ENCODE measurements around the gene MYO5A.

Gene MYO5A

GRCh38 chr15:52559575-52559974, 30.9 kb upstream of the MYO5A start:
- Histone ChIP-seq H3K4me3 (ENCODE audit: low read depth, low read length) (no peak overlapping the region), H3K36me3 (ENCODE audit: control insufficient read depth in 2 of 2, insufficient read depth in 1 of 2, low read length in 2 of 2) (peaks cover 3 to 17% of the 10 kb centered on the region in 2 experiments; a peak in 1 of 3 replicates), H3K9me3 (ENCODE audit: control insufficient read depth, insufficient read depth, low read depth, low read length) (no peaks in the 10 kb centered on the region), H3K4me1 (ENCODE audit: control insufficient read depth, insufficient read depth, low read length) (peaks cover 19% of the 10 kb centered on the region), H3K27ac (ENCODE audit: extremely low read depth, low read depth, low read length) (no peak overlapping the region)
- ChIA-PET CTCF (interaction anchor here (0.7 kb wide), 1 partner anchor 176 kb away, joined by 3 read pairs; no protein-coding TSS in a partner anchor), POLR2A (no interaction called here)
- TF ChIP-seq EGR2 (tag by site-specific recombination; IDR thresholded peaks at IDR 0.05; ENCODE audit: low read depth) (peak; percentile 37; the same call in 1 of the 2 replicates), ZNF48 (tag by site-specific recombination; IDR thresholded peaks at IDR 0.05) (no peak), ZNF621 (tag by site-specific recombination; IDR thresholded peaks at IDR 0.05) (no peak), ZFHX2 (tag by site-specific recombination; conservative IDR thresholded peaks at IDR 0.05) (peak; percentile 54), SP7 (tag by site-specific recombination; IDR thresholded peaks at IDR 0.05) (peak; percentile 52), ZNF169 (tag by site-specific recombination; IDR thresholded peaks at IDR 0.05) (no peak), ZNF747 (tag by site-specific recombination; IDR thresholded peaks at IDR 0.05) (no peak), SETDB1 (IDR thresholded peaks at IDR 0.05; ENCODE audit: insufficient read length, low read length) (no peak), ZNF280C (tag by site-specific recombination; IDR thresholded peaks at IDR 0.05) (no peak), BCL6B (tag by site-specific recombination; IDR thresholded peaks at IDR 0.05) (no peak)

GRCh38 chr15:52559022-52559421, 30.3 kb upstream of the MYO5A start:
- CTCF ChIA-PET = no interaction called here
- Histone ChIP-seq H3K9me3 (ENCODE audit: control insufficient read depth, insufficient read depth, low read depth, low read length) (no peaks in the 10 kb centered on the region), H3K4me1 (ENCODE audit: control insufficient read depth, insufficient read depth, low read length) (peaks cover 16% of the 10 kb centered on the region), H3K4me3 (ENCODE audit: low read depth, low read length) (no peak overlapping the region), H3K36me3 (ENCODE audit: control insufficient read depth in 2 of 2, insufficient read depth in 1 of 2, low read length in 2 of 2) (peaks cover 3 to 23% of the 10 kb centered on the region in 2 experiments; a peak in 1 of 3 replicates), H3K27ac (ENCODE audit: extremely low read depth, low read depth, low read length) (no peak overlapping the region)
- POLR2A ChIA-PET = no interaction called here
- TF ChIP-seq GFI1B (tag by site-specific recombination; IDR thresholded peaks at IDR 0.05) (no peak), ZNF23 (tag by site-specific recombination; IDR thresholded peaks at IDR 0.05; ENCODE audit: borderline replicate concordance) (no peak), ZBTB8A (tag by site-specific recombination; IDR thresholded peaks at IDR 0.05) (no peak), SETDB1 (IDR thresholded peaks at IDR 0.05; ENCODE audit: insufficient read length, low read length) (peak; percentile 73), ZNF148 (tag by site-specific recombination; IDR thresholded peaks at IDR 0.05; ENCODE audit: borderline replicate concordance) (no peak), ZNF324 (tag by site-specific recombination; IDR thresholded peaks at IDR 0.05) (no peak), GLIS1 (tag by site-specific recombination; IDR thresholded peaks at IDR 0.05) (no peak), PATZ1 (tag by site-specific recombination; IDR thresholded peaks at IDR 0.05) (no peak)

Measured in HEK293 (cell line).